ENCODE data around the gene HOOK2.
"Not testable (repeated sequence)": the region's sequence is repeated elsewhere in the genome, so short reads cannot be mapped to it uniquely, and the experiment has no call there.

The HOOK2 gene, protein sequence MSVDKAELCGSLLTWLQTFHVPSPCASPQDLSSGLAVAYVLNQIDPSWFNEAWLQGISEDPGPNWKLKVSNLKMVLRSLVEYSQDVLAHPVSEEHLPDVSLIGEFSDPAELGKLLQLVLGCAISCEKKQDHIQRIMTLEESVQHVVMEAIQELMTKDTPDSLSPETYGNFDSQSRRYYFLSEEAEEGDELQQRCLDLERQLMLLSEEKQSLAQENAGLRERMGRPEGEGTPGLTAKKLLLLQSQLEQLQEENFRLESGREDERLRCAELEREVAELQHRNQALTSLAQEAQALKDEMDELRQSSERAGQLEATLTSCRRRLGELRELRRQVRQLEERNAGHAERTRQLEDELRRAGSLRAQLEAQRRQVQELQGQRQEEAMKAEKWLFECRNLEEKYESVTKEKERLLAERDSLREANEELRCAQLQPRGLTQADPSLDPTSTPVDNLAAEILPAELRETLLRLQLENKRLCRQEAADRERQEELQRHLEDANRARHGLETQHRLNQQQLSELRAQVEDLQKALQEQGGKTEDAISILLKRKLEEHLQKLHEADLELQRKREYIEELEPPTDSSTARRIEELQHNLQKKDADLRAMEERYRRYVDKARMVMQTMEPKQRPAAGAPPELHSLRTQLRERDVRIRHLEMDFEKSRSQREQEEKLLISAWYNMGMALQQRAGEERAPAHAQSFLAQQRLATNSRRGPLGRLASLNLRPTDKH

DNA sequence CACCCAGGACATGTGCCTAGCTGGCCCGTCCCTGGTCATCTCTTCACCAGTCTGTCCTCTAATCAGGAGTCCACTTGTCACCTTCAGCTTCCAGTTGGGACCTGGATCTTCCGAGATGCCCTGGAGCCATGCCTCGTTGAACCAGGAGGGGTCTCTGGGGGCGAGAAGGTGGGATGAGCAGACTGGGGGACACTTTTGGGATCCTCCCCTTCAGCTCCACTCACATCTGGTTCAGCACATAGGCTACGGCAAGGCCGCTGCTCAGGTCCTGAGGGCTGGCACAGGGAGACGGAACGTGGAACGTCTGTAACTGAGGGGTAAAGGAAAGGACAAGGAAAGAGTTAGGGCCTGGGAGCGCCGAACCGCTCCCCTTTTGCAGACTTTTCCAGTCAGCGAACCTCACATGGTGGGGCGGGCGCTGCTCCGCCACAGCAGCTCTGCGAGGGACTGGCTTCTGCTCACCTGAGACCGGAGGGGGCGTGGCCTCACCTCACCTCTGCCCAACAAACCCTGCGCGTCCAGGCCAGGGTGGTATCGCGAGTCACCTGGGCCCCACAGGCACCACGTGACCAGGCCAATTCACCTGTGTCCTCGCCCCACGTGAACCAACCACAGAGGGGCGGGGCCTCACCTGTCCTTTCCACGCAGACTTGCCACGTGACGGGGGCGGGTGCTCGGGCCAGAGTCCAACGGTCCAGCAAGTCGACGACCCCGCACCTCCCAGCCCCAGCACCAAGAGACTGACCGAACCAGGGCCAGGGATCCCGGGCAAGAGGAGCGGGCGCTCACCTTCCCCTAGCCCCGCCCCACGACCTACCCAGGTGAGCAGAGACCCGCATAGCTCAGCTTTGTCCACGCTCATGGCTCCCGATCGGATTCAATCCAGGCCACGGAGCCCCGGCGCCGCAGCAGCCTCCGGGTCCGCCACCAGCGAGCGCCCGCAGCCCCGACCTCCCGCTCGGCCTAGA is at the start of gene HOOK2:
HOOK2 (minus strand) TSS at position 965 of the 968 bp plus-strand sequence; CDS start at position 862, 103 bp downstream.
- no peak for DNase-seq (ENCODE audit: low read depth in 3 of 3)

DNA sequence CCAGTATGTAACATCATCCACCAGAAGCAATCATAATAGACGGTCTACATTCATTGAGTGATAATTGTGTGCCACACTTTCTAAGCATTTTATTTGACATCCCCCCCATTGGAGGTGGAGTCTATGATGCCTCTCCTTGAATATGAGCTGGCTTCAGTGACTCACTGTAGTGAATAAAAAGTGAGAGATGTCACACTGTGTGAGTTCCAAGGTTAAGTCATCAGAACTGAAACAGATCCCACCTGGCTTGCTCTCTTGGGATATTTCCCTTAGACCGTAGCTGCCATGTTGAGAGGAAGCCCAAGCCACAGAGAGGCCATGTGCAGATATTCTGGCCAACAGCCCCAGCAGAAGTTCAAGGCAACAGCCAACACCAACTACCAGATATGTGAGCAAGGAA is 46.4 kb upstream of the HOOK2 start:
- no peak for DNase-seq (ENCODE audit: low read depth in 3 of 3)

DNA sequence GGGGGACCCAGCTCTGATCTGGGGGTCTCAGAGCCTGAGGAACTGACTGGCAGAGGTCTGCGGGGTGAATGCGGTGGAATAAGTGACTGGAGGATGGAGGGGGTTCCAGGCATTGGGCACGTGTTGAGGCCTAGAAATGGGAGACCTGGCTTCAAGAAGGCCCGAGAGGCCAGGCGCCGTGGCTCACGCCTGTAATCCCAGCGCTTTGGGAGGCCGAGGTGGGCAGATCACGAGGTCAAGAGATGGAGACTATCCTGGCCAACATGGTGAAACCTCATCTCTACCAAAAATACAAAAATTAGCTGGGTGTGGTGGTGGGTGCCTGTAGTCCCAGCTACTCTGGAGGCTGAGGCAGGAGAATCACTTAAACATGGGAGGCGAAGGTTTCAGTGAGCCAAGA is 42.5 kb upstream of the HOOK2 start:
- not testable (repeated sequence) for DNase-seq (ENCODE audit: low read depth in 3 of 3)

DNA sequence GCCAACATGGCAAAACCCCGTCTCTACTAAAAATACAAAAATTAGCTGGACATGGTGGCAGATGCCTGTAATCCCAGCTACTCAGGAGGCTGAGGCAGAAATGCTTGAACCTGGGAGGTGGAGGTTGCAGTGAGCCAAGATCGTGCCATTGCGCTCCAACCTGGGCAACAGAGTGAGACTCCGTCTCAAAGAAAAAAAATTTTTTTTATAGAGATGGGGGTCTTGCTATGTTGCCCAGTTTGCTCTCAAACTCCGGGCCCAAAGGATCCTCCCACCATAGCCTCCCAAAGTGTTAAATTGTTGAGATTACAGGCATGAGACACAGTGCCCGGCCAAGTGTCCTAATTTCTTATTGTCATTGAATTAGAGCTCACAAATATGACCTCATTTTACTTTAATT is 41.8 kb upstream of the HOOK2 start:
- not testable (repeated sequence) for DNase-seq (ENCODE audit: low read depth in 3 of 3)

DNA sequence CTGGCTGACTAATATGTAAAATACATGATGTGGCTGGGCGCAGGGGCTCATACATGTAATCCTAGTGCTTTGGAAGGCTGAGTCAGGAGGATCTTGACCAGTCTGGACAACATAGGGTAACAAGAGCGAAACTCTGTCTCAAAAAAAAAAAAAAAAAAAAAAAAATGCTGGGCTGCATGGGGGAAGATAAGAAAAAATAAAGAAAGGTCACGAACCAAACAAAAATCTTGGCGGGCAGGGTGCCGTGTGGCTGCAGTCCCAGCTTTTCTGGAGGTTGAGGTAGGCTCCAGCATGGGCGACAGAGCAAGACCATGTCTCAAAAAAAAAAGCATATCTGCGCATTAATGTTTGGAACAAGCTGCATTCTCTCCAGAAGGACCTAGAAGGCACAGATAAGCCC is 39.7 kb upstream of the HOOK2 start:
- no peak for DNase-seq (ENCODE audit: low read depth in 3 of 3)

DNA sequence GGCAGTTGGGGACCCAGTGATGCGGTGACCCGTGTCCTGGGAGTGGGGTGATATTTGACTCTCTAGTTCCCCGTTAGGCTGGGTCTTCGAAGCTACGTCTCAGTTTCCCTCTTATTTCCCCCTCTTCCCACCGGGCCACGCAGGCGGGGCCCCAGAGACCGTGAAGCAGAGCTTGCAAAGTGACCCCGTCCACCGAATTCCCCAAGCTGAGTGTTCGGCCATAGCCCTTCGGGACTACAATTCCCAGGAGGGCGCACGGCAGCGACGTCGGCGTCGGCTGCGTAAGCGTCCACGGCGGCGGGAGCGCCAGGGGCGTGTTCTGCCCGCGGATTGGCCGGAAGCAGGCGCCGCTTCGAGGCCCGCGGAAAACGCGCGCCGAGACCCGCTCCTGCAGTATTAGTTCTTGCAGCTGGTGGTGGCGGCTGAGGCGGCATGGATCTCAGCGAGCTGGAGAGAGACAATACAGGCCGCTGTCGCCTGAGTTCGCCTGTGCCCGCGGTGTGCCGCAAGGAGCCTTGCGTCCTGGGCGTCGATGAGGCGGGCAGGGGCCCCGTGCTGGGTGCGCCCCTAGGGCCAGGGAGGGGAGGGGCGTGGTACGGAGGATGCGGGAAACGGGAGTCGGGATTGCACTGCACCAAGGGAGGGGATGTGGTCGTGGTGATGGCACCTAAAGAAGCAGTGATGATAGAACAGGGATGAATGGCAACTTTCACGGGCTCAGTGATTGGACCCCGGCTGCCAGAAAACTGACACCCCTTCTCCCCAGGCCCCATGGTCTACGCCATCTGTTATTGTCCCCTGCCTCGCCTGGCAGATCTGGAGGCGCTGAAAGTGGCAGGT is 31.1 kb upstream of the HOOK2 start, which contains the start of gene RNASEH2A:
RNASEH2A (plus strand) TSS at position 343 of the 840 bp plus-strand sequence; CDS start at position 433, 90 bp downstream.
- DNase-seq (ENCODE audit: low read depth in 3 of 3), result peak; percentile 74 to 79 (median 78)

DNA sequence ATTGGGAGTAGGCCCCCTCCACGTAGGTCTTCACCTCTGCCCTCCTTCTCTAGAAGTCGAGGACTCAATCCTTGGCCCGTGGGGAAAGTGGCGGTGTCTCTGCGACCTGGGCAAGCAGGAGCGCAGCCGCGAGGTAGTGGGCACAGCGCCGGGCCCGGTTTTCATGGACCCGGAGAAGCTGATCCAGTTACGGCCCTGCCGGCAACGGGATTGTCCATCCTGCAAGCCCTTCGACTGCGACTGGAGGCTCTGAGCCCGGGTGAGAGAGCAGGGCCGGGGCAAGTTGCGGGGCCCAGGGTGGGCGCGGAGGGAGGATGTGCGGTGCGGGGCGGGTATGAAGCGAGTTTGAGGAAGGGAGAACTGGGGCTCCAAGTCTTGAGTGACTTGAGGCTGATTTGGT is 28.7 kb upstream of the HOOK2 start:
- DNase-seq (ENCODE audit: low read depth in 3 of 3), result no peak

DNA sequence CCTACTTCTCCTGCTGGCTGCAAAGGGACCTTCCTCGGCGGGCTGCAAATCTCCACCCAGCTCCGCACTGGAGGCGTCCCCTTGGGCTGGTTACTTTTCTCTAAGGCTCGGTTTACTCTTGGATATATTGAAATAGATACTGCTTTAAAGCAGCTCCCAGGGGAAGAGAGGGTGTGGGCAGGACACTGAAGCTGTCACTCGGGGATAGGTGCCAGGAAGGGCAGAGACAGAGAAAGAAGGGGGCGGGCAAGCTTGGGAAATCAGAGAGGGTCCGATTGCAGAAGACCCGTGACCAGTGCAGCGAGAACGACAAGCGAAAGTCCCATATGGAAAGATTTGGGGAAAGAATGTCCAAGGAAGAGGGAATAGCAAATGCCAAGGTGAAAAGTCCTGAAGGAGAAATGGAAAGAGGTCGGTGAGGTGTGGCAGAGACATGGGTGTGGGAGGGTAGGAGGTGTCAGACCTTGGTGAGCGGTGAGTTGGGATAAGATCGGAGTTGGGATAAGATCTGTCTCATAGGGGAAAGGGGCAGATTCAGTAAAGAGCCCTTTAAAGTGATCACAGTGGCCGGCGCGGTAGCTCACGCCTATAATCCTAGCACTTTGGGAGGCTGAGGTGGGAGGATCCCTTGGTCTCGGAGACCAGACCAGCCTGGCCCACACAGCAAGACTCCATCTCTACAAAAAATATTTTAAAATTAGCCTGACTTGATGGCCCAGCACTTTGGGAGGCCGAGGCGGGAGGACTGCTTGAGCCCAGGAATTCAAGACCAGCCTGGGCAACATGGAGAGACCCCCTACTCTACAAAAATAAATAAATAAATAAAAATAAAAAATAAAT is 27.1 kb upstream of the HOOK2 start:
- DNase-seq (ENCODE audit: low read depth in 3 of 3), result no peak

DNA sequence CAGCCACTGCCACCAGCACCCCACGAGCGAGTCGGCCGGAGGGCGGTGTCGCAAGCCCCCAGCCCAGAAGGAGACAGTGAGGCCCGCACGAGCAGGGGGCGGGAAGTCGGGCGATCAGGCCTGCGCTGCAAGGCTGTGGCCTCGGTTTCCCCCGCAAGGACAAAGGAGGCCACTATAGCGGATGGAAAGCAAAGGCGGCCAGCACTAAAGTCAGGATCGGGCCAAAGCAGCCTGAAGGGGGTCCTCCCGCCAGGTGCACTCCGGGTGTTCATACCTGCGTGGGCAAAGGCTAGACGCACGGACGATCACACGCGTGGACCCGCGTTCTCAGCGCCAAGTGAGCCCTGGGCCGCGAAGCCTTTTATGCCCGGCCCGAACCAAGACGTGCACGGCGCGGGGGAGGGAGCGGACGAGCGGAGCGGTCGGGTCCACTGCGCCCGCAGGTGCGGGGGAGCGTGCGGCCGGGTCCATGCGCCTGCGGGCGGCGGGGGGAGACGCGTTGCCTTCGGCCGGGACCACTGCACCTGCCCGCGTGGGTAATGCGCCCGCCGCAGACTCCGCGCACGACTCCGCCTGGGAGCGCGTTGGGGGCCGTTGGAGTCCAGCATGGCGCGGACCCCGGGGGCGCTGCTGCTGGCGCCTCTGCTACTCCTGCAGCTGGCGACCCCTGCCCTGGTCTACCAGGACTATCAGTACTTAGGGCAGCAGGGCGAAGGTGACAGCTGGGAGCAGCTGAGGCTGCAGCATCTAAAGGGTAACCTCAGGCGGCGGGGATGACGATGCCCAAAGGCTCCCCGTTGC is 26.3 kb upstream of the HOOK2 start, which contains the start of the genes PRDX2 and THSD8:
PRDX2 (minus strand) TSS at position 335 of the 801 bp plus-strand sequence. CDS start 539 bp downstream, outside the sequence.
THSD8 (plus strand) TSS at position 604 of the 801 bp plus-strand sequence; CDS start at position 607, 3 bp downstream.
- peak in 1 of 3 experiments; percentile 63 for DNase-seq (ENCODE audit: low read depth in 3 of 3)

DNA sequence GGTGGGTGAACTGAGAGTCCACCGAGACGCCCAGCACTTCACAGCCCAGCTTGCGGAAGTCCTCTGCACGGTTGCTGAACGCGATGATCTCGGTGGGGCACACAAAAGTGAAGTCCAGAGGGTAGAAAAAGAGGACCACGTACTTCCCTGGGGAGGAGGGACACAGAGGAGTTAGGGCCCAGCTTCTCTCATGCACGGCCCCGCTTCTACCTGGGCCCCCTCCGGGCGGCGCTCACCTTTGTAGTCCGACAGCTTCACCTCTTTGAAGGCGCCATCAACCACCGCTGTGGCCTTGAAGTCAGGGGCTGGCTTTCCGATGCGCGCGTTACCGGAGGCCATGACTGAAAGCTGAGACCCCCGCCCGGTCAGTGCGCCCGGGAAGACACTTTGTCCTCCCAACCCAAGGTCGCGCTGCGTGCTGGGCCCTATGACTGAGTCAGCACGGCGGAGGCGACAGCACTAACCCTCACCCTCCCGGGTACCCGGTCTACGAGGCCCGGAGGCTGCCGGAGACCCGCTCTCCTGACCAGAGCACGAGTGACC is 25.6 kb upstream of the HOOK2 start:
- no peak for DNase-seq (ENCODE audit: low read depth in 3 of 3)

DNA sequence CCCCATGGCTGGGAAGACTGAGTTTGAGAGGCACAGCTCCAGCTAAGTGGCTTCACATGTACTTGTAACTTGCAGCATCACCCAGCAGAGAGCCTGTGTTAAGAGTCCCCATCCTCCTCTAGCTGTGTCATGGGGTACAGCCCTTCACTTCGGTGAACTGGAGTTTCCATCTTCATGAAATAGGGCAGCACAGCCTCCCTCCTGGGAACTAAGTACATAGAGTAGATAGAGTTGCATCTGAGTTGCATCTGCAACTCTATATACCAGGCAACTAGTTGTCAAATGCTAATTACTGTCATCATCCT is 25.1 kb upstream of the HOOK2 start:
- DNase-seq (ENCODE audit: low read depth in 3 of 3), result no peak

DNA sequence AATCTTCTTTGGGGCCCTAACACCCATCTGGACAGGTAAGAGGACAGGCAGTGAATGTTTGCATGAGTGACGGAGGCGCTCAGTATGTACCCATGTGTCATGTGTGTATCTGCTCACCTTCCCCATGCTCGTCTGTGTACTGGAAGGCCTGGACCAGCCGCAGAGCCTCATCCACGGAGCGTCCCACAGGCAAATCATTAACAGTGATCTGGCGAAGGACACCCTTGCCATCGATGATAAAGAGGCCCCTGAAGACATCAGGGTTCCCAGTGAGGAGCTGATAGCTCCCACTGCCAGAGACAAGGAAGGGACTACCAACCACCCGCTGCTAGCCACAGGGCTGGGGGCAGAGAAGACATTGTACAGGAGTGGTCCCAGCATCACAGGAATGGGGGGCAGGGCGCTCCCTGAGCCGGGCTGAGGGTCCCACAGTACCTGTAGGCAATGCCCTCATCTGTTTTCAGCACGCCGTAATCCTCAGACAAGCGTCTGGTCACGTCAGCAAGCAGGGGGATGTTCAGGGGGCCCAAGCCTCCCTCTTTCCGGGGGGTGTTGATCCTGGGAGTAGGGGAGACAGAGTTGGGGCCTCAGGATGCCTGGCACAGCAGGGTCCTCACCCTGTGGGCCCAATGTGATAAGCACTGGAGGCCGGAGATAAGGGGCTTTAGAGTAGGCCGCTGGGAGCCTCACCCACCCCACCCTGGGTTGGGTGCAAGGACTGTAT is 24.6 kb upstream of the HOOK2 start:
- no peak for DNase-seq (ENCODE audit: low read depth in 3 of 3)

DNA sequence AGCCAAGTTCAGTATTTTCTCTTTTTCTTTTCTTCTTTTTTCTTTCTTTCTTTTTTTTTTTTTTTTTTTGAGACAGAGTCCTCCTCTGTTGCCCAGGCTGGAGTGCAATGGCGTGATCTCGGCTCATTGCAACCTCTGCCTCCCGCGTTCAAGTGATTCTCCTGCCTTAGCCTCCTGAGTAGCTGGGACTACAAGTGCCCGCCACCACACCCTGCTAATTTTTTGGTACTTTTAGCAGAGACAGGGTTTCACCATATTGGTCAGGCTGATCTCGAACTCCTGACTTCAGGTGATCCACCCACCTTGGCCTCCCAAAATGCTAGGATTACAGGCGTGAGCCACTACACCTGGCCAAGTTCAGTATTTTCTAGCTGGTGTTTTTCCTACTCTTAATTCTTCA is 22.3 kb upstream of the HOOK2 start:
- not testable (repeated sequence) for DNase-seq (ENCODE audit: low read depth in 3 of 3)

DNA sequence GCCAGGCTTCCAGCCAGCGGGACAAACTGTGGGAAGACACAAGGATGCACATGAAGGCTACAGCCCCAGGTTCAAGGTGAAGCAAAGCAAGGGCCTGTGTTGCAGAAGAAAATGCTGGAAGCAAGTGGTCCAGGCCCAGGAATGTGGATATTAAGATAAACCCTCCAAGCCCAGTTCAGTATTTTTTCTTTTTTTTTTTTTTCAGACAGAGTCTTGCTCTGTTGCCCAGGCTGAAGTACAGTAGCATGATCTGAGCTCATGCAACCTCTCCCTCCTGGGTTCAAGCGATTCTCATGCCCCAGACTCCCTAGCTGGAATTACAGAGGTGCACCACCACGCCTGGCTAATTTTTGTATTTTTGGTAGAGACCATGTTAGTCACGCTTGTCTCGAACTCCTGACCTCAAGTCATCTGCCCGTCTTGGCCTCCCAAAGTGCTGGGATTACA is 21.8 kb upstream of the HOOK2 start:
- no peak for DNase-seq (ENCODE audit: low read depth in 3 of 3)

DNA sequence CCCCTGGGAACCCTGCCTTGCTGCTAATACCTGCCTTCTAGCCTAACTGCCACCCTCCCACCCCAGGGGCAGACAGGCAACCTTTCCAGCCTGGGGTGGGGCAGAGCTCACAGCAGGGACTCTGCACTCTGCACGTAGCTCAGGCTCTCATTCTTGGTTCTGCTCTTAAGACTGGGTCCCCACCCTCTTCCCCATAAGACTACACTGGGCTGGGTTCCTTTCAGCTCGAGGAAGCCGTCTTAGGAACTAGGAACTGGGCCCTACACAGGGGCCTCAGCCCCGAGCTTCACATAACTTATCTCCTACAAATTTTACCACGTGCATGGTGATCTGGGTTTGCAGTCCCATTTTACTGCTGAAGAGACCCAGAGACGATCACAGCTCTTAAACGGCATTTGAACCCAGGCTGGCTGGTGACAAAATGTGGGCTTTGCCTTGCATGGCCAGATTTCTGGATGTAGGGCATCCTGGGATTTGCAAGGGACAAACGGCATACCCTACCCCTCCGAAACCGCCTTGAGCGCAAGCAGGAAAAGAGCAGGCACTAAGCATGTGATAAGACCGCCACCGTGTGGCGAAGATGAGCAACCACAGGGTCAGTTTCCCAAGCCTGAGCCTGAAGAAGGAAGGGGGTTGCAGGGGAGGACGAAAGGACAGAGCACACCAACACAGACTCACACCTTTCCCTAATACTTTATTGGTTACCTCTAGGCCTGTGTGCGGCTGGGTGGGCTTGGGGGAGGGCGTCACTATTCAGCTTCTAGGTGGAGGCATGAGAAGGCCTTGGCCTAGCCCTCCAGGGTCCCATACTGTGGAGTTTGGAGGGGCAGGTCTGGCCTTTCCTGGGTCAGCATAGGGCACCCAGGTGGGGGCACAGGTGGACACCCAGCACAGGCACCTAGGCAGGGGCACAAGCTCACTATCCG is 21.1 kb upstream of the HOOK2 start:
- DNase-seq (ENCODE audit: low read depth in 3 of 3), result peak in 2 of 3 experiments; percentile 60 to 63

DNA sequence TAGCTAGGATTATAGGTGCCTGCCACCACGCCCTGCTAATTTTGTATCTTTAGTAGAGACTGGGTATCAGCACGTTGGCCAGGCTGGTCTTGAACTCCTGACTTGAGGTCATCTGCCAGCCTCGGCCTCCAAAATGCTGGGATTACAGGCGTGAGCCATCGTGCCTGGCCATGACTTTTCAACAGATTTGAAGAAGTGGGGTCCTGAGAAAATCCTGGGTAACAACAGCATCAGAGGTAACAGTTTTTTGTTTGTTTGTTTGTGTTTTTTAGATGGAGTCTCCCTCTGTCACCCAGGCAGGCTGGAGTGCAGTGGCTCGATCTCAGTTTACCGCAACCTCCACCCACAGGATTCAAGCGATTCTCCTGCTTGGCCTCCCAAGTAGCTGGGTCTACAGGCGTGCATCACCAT is 19.6 kb upstream of the HOOK2 start:
- DNase-seq (ENCODE audit: low read depth in 3 of 3), result no peak

Data from stimulated activated CD4-positive, alpha-beta T cell treated with anti-CD3 and anti-CD28 coated beads, TNF-alpha, amount 100 ng/mL, for 4 hours (primary cell).